GM18507 (cell line): ENCODE measurements around the gene IFNK.

Experiments
- DNase-seq: peaks from one replicate; pipeline ENCODE4 v3.0.0; 2011; ENCODE audit warnings: low read depth; ENCODE audit not compliant: insufficient read length; ENCODE audit errors: extremely low spot score
- FAIRE-seq: peaks from 2 replicates; lab custom pipeline; 2011; peaks lifted over from hg19 to GRCh38; lab: Jason Lieb, UNC

The IFNK gene

DNA sequence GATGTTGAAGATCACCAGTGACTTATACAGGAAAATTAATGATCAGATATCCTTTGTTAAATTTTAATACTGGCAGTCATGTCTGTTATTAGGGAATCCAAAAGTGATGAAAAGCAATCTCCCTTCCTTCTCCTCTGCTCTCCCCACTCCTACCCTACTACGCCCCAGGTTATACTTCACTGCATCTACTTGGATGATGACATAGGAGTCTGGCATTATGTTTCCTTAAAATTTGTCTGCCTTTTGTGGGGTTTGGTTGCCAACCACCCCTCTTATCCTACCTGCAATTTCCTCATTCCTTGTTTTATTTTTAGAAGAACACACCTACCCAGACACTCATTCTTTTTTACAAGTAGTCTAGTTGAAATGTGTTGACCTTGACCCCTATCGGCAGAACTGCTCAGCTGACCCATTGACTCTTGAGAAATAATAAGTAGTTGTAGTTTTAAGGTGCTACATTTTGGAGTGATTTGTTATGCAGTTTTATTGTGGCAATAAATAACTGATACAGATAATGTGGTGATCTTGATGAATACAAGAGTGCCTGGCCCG, 10.6 kb downstream of the IFNK start:
- no peak for FAIRE-seq
- no peak for DNase-seq

DNA sequence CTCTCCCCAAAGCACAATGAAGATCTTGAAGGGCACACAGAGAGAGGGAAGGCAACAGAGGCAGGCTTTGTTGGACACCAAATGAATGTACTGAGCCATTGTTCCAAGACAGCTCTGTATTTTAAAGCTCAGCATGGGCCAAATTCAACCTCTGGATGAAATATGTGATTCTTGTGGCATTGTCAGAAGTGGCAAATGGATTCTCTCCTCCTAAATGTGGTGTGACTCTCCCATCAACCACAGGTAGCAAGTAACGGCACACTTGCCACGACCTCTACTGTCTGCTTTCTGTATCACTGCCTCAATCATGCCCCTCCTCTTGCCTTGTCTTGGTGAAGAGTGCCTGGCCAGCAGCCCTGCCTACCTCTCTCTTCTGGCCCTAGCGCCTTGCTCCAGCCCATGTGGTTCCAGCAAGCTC, 11.6 kb downstream of the IFNK start:
- peak; percentile 61 for FAIRE-seq

DNA sequence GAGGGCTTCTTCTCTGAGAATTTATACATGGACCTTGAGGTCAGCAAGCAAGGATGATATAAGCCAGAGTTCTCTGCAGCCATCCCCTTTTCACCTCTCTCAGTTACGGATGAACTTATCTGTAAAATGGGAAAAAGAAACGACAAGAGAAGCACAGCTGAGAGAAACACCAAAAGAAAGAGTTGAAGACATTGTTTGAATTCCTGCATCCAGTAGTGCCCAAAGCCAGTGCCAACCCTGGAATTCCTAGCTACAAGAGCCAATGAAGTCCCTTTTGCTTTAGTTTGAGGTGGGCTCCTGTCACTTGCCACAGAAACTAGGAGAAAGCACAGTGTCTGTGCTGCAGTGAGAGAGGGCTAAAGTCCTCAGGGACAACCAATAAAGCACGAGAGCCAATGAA, 12.1 kb downstream of the IFNK start:
- DNase-seq: no peak
- FAIRE-seq: no peak

More for the DNA sequence above, 11.6 kb downstream of the IFNK start:
- no peak for DNase-seq

DNA sequence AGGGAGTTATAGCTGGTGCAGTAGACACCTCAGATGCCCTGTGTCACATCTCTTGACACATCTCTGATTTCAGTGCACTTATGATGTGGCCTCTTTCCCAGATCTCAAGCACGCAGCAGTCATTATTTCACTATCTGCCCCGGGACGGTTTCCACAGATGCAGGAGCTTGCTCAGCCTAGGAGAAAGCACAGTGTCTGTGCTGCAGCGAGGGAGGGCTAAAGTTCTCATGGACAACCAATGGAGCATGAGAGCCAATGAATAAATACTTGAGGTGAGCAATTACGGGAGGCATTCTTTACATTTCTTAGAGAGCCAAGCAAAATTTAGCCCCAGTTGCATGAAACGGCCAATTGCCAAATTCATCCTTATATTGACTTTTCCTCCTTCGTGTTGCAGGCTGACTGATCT, 12.9 kb downstream of the IFNK start:
- FAIRE-seq: no peak
- no peak for DNase-seq

DNA sequence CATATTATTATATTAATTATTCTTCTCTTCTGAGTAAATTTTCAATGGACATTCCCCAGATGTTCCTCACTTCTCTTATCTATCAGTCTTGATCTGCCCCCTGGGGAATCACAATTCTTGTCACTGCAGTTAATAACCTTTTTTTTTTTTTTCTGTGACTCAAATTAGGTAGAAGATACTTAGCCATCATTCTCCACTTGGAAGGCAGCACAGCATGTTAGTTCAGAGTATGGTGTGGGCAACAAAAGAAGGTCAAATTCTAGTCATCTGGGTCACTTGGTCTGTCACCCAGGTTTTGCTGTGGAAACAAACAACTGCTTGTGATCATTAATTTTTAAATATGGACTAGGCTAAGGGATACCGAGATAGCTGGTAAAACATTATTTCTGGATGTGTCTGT, 13.7 kb downstream of the IFNK start:
- DNase-seq: no peak
- no peak for FAIRE-seq

DNA sequence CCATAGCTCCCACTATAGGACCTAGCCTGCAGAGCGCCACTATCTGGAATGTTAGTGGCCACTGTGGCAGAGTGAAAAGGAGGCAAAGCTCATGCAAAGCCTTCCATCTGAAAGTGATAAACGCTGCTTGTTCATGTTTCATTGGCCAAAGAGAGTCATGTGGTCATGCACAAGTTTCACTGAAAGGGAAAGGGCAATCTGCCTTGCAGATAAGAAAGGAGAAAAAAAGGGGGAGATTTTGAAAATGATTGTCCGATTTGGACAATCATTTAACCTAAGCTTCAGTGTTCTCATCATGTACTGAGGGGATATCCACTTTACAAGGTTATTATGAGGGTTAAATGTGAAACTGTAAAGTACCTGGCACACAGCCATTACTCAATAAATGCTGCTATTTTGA, 14.6 kb downstream of the IFNK start:
- FAIRE-seq (peak; percentile 68), DNase-seq (no peak)

DNA sequence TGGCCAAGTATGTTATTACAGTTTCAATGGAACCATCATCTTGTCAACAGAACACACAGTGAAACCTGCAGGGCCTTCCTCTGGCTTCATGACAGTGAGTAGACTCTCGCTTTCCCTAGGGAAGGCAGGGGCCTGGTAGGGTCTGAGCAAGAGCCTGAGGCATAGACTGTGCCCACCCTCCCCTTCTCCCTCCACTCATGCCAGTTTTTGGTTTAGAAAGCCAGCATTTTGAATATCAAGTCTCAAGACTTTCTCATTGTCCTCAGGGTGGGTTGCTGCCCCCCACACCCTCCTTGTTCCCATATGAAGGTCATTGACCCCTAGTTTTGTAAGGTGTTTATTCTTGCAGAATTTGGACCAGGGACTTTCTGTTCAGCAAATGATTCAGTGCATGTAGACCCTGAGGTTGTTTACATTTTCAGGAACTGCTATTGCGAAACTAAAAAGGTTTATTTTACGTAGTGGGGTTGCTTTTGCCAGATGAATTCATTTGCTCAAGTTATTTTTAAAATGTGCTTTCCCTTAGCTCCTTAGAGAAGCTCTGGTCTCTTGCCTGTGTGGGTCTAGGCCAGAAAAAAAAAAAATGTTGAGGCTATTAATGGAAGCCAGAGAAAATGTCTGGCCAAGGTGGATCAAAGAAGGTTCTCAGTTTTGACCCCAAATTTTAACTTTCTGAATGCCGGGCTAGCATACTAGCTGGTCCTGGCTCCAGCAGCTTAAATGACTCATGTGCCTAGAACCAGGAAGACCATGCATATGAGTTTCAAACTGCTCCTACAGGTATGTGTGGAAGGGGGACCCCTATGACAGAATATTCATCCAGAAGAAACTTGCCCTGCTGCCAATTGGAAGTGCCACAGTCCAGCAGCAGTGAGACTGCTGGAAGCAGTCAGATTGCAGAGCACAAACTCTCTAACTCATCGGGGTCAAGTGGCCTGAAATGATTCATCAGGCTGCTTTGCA, 15.7 kb downstream of the IFNK start:
- DNase-seq (no peak), FAIRE-seq (peak; percentile 60)

DNA sequence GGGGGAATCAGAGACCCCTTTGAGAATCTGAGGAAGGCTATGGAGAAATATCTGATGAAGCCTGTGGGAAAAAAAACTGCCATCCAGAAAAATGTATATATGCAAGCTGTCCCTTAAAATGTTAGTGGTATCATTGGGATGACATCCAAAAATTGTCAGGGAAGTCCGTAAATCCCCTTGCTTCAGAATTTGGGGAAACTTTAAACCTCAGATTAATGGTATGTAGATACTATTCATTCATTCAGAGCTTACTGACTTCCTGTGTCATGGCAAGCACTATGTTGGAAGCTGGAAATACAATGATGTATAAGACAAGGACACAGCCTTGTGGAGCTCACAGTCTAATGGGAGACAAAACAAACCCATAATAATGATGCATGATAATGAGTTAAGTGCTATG, 16.4 kb downstream of the IFNK start:
- no peak for DNase-seq
- FAIRE-seq: no peak

DNA sequence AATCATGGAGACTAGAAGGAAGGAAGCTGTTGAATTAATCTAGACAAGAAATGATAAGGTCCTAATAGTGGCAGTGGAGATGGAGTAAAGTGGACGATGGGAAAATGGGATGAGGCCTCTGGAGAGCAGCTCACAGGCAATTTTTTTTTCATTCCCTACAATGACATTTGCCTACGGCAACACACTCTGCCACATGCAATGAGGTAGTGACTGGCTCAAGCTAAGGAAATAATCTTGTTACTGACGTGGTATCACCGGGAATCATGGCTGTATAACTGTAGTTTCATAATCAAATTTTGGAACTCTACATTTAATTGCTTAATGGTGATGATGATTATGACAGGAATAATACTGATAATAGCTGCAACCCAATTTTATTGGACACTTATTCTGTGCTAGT, 17.6 kb downstream of the IFNK start:
- no peak for FAIRE-seq
- no peak for DNase-seq

DNA sequence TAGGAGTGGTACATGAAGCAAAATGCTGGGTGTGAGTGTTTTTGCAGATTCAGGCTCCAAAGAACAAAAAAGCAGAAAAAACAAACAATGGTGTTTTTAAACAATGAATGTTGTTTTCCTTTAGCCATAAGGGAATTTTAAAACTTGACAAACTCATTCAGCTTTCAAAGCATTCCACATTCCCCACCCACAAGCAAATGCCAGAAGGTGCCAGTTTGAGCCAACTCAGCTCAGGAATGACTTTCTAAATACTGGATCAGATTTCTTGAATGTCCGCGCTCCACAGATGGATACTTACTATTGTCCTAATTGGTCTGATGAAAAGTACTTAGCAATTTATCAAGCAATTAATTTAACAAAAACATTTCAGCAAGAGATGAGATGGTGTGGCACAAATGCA, 18.4 kb downstream of the IFNK start:
- no peak for DNase-seq
- FAIRE-seq: no peak

DNA sequence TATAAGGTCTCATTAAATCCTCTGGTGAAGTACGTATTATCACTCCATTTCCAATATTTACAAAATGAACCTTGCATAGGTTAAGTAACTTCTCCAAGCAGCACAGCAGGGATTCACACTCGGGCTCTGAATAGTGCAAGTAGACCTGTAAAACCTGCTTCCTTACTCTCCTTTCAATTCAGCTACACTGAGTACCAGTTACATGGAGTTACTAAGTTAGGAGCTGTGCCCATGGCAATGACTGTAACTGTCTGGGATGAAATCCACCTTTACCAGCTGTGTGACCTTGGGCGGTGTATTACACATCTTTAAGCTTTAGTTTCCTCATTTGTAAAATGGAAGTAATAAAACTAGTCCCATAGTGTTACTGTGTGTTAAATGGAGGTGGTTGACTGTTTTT, 21.4 kb downstream of the IFNK start:
- DNase-seq (no peak), FAIRE-seq (no peak)

DNA sequence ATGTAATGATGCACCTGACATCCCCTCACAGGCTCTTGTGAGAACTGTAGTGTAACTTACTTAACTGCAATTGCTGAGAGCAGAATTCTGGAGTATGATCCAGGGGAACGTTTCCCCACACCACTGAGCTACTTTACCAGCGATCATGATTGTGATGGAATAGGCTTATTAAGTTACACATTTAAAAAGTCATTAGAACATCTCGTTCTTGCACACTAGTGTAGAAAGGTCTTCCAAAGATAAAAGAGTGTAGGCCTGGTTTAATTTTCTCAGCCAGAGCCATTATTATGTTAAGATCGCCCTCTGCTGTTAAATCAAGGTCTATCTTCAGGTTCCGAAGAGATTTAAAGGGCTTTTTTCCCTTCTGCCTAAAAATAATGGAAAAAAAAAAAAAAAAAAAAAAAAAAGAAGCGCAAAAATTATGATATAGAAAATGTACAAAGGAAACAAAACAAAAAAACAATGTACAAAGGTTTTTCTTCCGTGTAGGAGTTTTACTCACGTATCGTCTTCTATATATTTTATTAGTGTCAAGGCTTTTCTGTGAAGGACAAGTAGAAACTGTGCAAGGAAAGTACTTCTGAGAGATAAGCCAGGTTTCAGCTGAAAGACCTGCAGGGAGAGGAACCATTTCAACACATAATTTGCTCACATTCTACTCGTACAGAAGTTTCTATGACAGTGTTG, 24.1 kb downstream of the IFNK start:
- FAIRE-seq (peak; percentile 51), DNase-seq (no peak)

DNA sequence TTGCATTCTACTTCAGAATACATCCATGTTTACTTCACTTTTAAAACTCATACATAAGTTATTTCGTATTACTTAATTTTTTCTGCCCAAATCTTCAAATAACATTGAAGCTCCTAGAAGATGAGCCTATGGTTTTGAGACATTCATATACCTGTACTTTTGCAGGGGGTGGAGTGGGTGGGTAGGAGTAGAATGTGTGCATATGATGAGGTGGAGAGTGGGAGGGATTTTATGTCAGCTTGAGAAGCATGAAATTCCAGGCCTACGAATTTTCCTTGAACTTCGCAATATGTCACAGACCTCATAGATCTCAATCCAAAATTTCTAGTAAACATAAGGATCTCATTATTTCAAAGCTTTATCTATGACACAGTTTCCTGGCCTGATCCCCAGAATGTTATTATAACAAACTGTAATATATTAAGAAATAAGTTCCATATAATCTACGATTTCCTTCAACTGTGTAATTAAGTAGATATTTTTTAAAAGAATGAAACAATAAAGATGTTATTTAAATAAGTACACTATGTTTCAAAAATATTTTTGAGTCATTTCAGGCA, 25.2 kb downstream of the IFNK start:
- FAIRE-seq (no peak), DNase-seq (no peak)

DNA sequence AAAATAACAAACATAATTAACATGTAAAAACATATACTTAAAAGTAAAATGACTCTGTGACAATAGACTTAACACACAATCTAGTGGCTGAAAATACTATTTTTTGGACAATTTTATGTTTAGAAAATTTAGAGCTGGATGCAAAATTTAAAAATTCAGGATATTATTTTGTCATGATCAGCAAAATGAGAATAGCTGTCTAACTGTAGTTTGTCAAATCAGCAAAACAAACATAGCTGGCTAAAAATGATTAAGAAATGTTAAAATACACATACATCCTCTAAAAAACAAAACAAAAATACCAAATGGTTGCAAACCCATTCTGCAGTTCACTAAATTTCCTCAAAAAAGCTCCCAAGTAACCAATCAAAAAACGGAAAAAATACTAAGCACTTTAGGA, 30.6 kb downstream of the IFNK start:
- DNase-seq: no peak
- FAIRE-seq: no peak

DNA sequence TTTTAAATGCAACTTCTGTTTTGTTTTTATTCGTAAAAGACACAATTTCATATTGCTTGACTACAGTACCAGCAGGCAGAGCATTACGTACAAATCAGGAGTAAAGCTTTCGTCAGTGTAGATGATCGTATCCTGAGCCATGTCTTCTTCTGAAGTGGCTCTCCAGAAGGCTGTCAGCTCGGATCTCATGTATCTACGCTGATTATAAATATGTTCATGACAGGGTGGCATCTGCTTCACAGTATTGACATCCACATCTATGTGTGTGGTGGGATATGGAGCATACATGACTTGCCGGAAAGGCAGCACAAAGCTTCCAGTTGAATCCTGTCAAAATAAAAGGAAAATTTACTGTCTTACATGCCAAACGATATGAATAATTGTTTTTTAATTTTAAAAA, 32.4 kb downstream of the IFNK start:
- DNase-seq (no peak), FAIRE-seq (no peak)

DNA sequence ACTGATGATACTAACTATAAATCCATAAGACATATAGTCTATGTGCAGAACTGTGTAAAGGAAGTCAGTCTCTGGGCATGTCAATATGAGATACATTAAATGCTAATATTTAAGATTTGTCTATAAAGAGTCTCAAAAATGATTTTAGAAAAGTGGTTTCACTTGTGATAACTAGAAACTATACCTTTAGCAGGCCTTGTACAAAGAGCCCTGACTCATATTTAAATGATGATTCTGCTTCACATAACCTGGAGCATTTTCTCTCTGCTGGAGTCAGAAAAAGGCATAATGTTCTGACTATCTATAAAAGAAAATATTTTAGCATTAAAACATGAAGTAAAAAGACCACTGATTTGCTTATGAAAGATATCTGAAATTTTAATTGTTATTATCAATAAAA, 34.2 kb downstream of the IFNK start:
- FAIRE-seq: no peak

DNA sequence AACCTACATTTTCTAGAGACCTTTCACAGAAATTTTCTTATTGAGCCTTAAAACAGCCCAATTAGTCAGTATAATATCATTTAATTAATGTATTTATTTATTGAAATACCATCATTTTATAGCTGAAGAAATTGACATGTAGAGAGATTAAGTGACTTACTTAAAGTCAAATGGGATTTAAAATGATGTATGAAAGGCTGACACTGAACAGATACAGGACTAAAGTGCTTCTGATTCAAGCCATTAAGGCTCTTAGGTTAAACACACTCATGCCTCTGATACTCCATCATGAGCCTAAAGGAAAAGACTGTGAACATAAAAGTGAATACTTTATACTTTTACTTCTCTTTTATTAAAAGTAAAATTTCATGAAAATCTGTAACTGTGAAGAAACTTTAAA, 36.4 kb downstream of the IFNK start:
- no peak for DNase-seq
- no peak for FAIRE-seq

More for the DNA sequence above, 34.2 kb downstream of the IFNK start:
- DNase-seq: no peak

DNA sequence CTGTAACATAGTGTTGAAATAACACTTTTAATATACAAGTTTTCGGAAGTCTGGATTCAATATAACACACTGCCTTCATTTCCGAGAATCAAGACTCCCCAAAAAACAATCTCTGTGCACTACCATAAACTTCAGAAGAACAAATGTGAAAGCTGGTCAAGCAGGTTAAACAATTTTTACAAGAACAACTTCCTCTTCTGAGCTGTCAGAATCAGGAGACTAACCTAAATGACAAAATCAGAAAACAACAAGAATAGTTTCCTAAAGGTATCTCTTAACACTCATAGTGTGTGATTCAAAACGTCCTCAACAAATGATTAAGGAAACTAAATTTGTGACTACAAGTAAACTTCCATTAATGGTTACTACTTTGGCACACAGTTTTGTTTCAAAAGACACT, 37.6 kb downstream of the IFNK start:
- peak; percentile 15 for FAIRE-seq
- no peak for DNase-seq

DNA sequence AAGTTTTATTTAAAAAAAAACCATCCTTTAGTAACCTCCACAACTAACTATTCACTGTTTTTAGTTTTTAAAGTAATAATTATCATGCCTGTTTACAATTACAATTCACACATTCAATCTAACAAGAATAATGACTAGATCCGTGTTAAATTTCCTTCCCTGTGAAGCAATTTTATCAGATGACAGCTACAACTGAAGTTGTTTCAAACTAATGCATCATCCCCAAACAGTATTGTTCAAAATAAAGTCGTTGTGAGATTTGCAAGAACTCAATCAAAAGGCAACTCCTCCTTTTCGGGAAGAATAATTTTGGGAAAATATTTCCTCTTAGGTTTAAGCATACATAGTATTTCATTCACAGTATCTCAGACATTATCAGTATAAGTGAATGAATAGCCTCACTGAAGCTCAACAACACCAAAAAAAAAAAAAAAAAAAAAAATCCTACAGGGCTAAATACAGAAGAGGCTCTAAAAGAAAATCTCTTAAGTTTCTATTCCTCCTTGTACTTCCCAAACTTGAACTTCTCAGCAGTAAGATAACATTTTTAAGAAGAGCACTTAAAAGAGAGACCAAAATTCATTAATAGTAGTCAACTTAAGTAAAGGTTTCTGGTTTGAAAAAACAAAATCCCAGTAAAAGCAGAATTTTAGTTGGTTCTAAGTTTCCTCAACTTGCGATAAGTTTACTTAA, 39.8 kb downstream of the IFNK start:
- FAIRE-seq: no peak
- no peak for DNase-seq

DNA sequence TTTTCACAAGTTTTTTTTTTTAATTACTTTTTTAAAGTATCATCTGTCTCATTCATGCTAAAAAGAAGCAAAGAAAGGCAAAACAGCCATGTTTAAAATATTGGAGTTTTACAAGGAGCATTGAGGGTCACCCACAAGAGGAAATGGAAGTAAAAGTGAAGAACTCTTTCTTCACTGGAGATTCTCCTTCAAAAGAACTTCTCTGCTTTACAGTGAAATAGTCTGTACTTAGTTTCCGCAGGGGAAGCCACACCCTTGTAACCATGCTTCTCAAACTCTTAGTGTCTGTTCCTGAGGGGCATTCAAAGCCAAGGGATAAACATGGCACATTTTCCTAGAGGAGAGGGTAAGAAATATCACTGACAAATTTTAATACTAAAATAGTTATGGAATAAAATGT, 40.6 kb downstream of the IFNK start:
- no peak for DNase-seq
- peak; percentile 72 for FAIRE-seq
